ENCODE data around the gene PPM1M.

Gene PPM1M

DNA sequence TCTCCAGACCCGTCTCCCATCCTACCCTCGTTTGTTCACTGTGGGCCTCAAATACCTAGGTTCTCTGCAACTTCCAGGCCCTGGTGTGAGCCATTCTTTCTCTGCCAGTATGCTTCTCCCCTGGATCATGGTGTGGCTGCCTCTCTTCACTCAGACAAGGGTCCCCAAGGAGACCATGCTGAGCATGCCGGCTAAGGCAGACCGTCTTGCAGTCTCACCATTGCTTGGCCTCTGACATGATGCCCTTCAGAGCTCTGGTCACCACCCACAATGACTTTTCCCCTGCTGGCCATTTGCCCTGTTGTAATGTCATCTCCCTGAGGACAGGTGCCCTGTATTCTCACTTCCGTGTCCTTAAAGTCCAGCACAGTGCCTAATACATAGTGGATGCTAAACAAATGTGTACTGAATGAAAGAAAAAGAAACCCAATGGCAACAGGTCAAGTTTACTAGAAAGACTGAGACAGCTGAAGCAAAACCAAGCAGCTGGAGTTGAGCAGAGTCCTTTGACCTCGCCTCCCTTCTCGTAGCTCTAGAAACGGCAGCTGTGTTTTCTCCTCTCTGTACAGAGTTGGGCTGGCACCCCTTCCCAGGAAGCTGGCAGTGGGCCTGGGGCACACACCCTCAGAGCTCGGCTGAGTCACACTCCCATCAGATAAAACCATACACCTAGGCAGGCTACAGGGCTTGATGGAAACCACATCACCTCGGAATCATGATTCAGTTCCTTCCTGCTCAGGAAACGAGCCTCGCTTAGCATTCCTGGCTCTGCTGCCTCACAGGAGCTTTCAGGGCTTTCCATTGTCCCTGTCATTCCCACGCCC, 28.8 kb upstream of the PPM1M start:
- Histone ChIP-seq H3K9ac (ENCODE audit: low read depth in 1 of 2, low read length in 2 of 2) (peak overlapping the region; percentile 10 to 46), H3K27me3 (ENCODE audit: control insufficient read depth in 1 of 2, insufficient read depth in 2 of 2, low read length in 2 of 2) (no peaks in the 10 kb centered on the region), H3K9me3 (ENCODE audit: control insufficient read depth in 1 of 2, low read length in 2 of 2) (no peaks in the 10 kb centered on the region), H3K27ac (ENCODE audit: low read depth, low read length) (peak overlapping the region; percentile 86), H3K4me1 (ENCODE audit: control insufficient read depth in 1 of 2, insufficient read depth in 2 of 2, low read length in 2 of 2) (peaks cover 36 to 52% of the 10 kb centered on the region in 2 donors), H3K4me3 (ENCODE audit: low read depth in 1 of 2, low read length in 2 of 2) (peak overlapping the region; percentile 40 to 48), H3K36me3 (ENCODE audit: control insufficient read depth in 1 of 2, insufficient read depth in 2 of 2, low read length in 2 of 2) (peaks cover 22 to 40% of the 10 kb centered on the region in 2 donors)

DNA sequence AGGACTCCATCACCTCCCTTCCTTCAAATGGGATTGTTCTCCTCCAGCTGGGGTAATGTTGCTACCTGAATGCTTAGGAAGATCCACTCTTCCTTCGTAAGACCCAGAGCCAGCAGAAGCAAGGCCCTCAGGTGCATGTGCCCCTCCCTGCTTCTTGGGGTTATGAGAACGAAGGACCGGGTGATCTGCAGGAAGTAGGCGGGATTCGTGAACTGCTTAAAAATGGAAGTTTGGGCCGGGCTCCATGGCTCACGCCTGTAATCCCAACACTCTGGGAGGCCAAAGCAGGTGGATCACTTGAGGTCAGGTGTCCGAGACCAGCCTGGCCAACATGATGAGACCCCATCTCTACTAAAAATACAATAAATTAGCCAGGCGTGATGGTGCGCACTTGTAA, 28.2 kb upstream of the PPM1M start:
- Histone ChIP-seq H3K27ac (ENCODE audit: low read depth, low read length) (peak overlapping the region; percentile 86), H3K9me3 (ENCODE audit: control insufficient read depth in 1 of 2, low read length in 2 of 2) (no peaks in the 10 kb centered on the region), H3K27me3 (ENCODE audit: control insufficient read depth in 1 of 2, insufficient read depth in 2 of 2, low read length in 2 of 2) (no peaks in the 10 kb centered on the region), H3K9ac (ENCODE audit: low read depth in 1 of 2, low read length in 2 of 2) (peak overlapping the region; percentile 10 to 46), H3K36me3 (ENCODE audit: control insufficient read depth in 1 of 2, insufficient read depth in 2 of 2, low read length in 2 of 2) (peaks cover 17 to 34% of the 10 kb centered on the region in 2 donors), H3K4me1 (ENCODE audit: control insufficient read depth in 1 of 2, insufficient read depth in 2 of 2, low read length in 2 of 2) (peaks cover 36 to 53% of the 10 kb centered on the region in 2 donors), H3K4me3 (ENCODE audit: low read depth in 1 of 2, low read length in 2 of 2) (peak overlapping the region; percentile 40 to 48)

DNA sequence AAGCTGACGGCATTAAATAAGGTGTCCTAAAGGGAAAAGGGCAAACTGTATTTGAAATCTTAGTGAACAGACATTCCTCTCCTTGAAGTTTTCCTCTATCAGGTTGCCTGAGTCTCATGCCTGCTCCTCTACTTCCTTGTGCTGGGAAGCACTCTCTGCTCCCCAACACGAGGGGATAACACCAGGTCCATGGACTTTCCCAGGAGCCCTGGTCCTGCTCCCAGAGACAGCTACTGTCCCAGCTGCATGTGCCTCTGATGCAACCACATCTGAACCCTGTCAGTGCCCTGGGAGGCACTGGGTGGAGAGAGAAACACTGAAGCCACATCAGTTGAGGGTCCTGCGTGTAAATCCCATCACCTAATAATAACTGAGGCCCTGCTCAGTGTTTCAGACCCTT, 27.5 kb upstream of the PPM1M start:
- peak overlapping the region; percentile 86 for H3K27ac ChIP-seq (ENCODE audit: low read depth, low read length)

DNA sequence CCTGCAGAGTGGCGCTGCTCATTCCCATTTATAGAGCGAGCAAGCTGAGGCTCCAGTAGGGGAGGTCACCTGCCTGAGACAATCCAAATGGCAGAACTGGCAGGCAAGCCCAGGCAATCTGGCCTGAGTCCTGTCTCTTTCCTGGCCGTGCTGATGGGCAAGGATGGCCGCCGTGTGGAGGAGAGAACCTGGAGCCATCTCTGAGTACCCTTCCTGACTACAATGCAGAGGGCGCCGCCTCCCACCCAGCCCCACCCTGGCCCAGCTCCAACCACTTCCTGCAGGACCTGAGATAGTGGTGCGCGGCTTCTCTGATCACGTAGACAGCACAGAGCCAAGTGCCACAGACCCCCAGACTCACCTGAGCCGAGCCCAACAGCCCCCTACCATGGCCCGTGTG, 27.1 kb upstream of the PPM1M start:
- peak overlapping the region in 1 of 2 donors; percentile 47 for H3K4me3 ChIP-seq (ENCODE audit: low read depth in 1 of 2, low read length in 2 of 2)
- H3K4me1 ChIP-seq (ENCODE audit: control insufficient read depth in 1 of 2, insufficient read depth in 2 of 2, low read length in 2 of 2): peaks cover 36 to 56% of the 10 kb centered on the region in 2 donors
- H3K36me3 ChIP-seq (ENCODE audit: control insufficient read depth in 1 of 2, insufficient read depth in 2 of 2, low read length in 2 of 2): peaks cover 14 to 24% of the 10 kb centered on the region in 2 donors
- no peaks in the 10 kb centered on the region for H3K9me3 ChIP-seq (ENCODE audit: control insufficient read depth in 1 of 2, low read length in 2 of 2)
- no peaks in the 10 kb centered on the region for H3K27me3 ChIP-seq (ENCODE audit: control insufficient read depth in 1 of 2, insufficient read depth in 2 of 2, low read length in 2 of 2)
- no peak overlapping the region for H3K27ac ChIP-seq (ENCODE audit: low read depth, low read length)
- no peak overlapping the region for H3K9ac ChIP-seq (ENCODE audit: low read depth in 1 of 2, low read length in 2 of 2)

More for the DNA sequence above, 27.5 kb upstream of the PPM1M start:
- Histone ChIP-seq H3K9me3 (ENCODE audit: control insufficient read depth in 1 of 2, low read length in 2 of 2) (no peaks in the 10 kb centered on the region), H3K4me3 (ENCODE audit: low read depth in 1 of 2, low read length in 2 of 2) (peak overlapping the region in 1 of 2 donors; percentile 47), H3K36me3 (ENCODE audit: control insufficient read depth in 1 of 2, insufficient read depth in 2 of 2, low read length in 2 of 2) (peaks cover 15 to 28% of the 10 kb centered on the region in 2 donors), H3K4me1 (ENCODE audit: control insufficient read depth in 1 of 2, insufficient read depth in 2 of 2, low read length in 2 of 2) (peaks cover 36 to 56% of the 10 kb centered on the region in 2 donors), H3K27me3 (ENCODE audit: control insufficient read depth in 1 of 2, insufficient read depth in 2 of 2, low read length in 2 of 2) (no peaks in the 10 kb centered on the region), H3K9ac (ENCODE audit: low read depth in 1 of 2, low read length in 2 of 2) (no peak overlapping the region)

DNA sequence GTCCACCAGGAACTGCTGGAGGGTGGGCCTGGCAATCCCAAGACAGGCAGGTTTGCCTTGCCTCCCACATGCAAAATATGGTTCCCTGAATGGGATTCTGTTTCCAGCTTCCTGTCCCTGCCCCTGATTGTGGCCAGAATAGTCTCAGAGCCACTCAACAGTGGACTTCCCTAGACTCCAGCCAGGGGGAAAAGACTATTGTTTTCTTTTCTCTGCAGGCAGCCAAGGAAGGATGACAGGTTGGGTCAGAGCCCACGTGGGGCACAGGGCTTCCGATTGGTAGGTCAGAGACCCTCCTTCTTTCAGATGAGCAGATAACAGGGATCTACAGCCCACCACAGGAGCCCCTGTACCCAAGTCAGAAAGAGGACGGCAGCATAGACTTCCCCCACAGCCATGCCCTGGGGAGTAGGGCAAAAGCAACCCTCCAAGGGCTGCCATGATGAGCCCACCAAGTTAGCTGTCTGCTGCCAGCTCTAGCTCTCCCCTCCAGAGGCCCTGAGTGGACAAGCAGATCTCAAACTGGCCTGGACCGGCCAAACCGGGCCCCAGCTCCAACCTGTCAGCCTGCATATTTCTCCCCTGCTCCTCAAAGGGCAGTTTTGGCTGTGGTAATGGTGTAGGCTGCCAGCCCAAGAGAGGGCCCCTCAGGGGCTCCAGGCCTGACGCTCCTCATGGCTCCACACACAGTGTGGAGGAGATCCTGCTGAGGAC, 26.5 kb upstream of the PPM1M start:
- Histone ChIP-seq H3K9ac (ENCODE audit: low read depth in 1 of 2, low read length in 2 of 2) (no peak overlapping the region), H3K4me3 (ENCODE audit: low read depth in 1 of 2, low read length in 2 of 2) (no peak overlapping the region), H3K9me3 (ENCODE audit: control insufficient read depth in 1 of 2, low read length in 2 of 2) (no peaks in the 10 kb centered on the region), H3K27ac (ENCODE audit: low read depth, low read length) (no peak overlapping the region), H3K27me3 (ENCODE audit: control insufficient read depth in 1 of 2, insufficient read depth in 2 of 2, low read length in 2 of 2) (no peaks in the 10 kb centered on the region), H3K36me3 (ENCODE audit: control insufficient read depth in 1 of 2, insufficient read depth in 2 of 2, low read length in 2 of 2) (peaks cover 11 to 18% of the 10 kb centered on the region in 2 donors), H3K4me1 (ENCODE audit: control insufficient read depth in 1 of 2, insufficient read depth in 2 of 2, low read length in 2 of 2) (peaks cover 36 to 56% of the 10 kb centered on the region in 2 donors)

DNA sequence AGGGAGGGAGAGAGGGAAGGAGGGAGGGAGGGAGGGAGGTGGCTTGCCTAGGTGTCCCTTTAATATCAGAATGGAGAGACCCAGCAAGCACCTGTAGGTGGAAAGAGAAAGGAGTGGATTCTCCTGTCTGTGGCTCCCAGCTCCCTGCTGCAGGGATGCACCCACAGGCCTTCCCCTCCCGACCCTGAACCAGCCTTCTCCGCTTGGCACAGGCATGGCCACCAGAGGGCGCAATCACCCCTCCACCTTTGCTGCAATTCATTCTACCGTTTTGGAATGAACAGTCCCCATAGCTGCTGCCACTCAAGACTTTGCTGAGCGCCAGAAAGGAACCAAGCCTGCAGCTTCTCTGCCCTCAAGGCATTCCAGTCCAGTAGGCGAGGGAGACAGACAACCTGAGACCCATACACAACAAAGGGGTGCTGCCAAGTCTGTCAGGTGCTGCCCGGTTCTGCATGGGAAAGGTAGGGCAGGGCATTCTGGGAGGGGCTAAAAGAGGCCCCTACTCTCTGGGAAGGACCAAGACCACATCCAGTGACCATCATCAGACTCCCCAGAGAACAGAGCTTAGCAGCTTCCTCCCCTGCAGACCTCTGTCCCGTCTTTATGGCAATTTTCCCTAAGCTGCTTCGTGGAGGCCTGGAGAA, 25.1 kb upstream of the PPM1M start:
- Histone ChIP-seq H3K27me3 (ENCODE audit: control insufficient read depth in 1 of 2, insufficient read depth in 2 of 2, low read length in 2 of 2) (no peaks in the 10 kb centered on the region), H3K9me3 (ENCODE audit: control insufficient read depth in 1 of 2, low read length in 2 of 2) (no peaks in the 10 kb centered on the region), H3K27ac (ENCODE audit: low read depth, low read length) (no peak overlapping the region), H3K9ac (ENCODE audit: low read depth in 1 of 2, low read length in 2 of 2) (no peak overlapping the region), H3K4me3 (ENCODE audit: low read depth in 1 of 2, low read length in 2 of 2) (no peak overlapping the region), H3K4me1 (ENCODE audit: control insufficient read depth in 1 of 2, insufficient read depth in 2 of 2, low read length in 2 of 2) (peaks cover 38 to 56% of the 10 kb centered on the region in 2 donors), H3K36me3 (ENCODE audit: control insufficient read depth in 1 of 2, insufficient read depth in 2 of 2, low read length in 2 of 2) (peaks cover 0 to 4% of the 10 kb centered on the region in 2 donors)

DNA sequence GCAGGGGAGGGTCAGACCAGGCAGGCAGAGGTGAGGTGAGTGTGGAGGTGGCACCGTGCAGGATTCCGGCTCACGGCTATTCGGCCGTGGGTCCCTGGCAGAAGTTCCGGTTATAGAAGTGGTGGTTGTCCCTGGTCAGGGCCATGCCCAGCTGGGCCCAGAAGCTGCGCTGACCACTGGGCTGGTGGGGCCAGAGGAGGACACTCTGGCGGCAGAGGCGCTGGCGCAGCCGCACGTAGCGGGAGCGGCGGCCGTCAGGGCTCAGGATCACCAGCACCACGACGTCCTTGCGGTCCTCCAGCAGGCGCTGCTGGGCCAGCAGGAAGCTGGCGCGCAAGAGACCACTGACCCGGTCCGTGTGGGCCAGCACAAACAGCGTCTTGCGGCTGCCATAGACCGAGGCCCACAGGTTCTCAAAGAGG, 24.4 kb upstream of the PPM1M start:
- no peak overlapping the region for H3K9ac ChIP-seq (ENCODE audit: low read depth in 1 of 2, low read length in 2 of 2)
- no peak overlapping the region for H3K4me3 ChIP-seq (ENCODE audit: low read depth in 1 of 2, low read length in 2 of 2)
- no peak overlapping the region for H3K27ac ChIP-seq (ENCODE audit: low read depth, low read length)
- H3K9me3 ChIP-seq (ENCODE audit: control insufficient read depth in 1 of 2, low read length in 2 of 2): no peaks in the 10 kb centered on the region
- no peaks in the 10 kb centered on the region for H3K36me3 ChIP-seq (ENCODE audit: control insufficient read depth in 1 of 2, insufficient read depth in 2 of 2, low read length in 2 of 2)
- peaks cover 43 to 56% of the 10 kb centered on the region in 2 donors for H3K4me1 ChIP-seq (ENCODE audit: control insufficient read depth in 1 of 2, insufficient read depth in 2 of 2, low read length in 2 of 2)
- no peaks in the 10 kb centered on the region for H3K27me3 ChIP-seq (ENCODE audit: control insufficient read depth in 1 of 2, insufficient read depth in 2 of 2, low read length in 2 of 2)

DNA sequence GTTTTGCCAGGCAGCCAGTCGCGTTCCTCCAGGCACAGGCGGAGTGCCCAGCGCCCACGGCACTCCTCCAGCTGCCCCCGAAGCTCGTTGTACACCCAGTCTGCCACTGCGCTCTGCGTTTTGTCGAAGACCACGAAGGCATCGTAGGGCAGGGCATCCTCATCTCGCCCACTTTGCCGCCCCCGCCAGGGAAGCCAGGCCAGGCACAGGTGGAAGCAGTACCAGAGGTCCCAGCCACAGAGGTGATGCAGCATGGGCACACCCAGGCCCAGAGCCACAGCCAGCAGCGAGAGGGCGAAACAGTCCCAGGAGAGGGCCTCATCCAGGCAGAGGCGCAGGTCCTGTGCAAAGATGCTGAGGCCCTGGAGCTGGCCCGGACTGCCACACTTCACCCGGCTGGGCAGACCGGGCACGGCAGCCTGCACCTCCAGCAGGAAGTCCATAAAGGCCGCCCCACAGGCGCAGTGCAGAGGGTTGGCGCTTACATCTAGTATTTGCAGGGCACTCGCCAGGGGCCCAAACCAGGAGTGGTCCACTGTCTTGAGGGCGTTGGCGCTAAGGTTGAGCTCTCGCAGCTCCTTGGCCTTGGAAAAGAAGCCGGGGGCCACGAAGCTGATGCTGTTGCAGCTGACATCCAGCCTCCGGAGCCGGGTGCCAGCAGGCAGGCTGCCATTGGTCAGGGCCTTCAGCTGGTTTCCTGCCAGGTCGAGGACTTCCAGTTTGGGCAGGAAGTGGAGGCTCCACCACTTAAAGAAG, 23.8 kb upstream of the PPM1M start:
- Histone ChIP-seq H3K9me3 (ENCODE audit: control insufficient read depth in 1 of 2, low read length in 2 of 2) (no peaks in the 10 kb centered on the region), H3K9ac (ENCODE audit: low read depth in 1 of 2, low read length in 2 of 2) (no peak overlapping the region), H3K4me1 (ENCODE audit: control insufficient read depth in 1 of 2, insufficient read depth in 2 of 2, low read length in 2 of 2) (peaks cover 37 to 55% of the 10 kb centered on the region in 2 donors), H3K27me3 (ENCODE audit: control insufficient read depth in 1 of 2, insufficient read depth in 2 of 2, low read length in 2 of 2) (no peaks in the 10 kb centered on the region), H3K36me3 (ENCODE audit: control insufficient read depth in 1 of 2, insufficient read depth in 2 of 2, low read length in 2 of 2) (no peaks in the 10 kb centered on the region), H3K27ac (ENCODE audit: low read depth, low read length) (no peak overlapping the region), H3K4me3 (ENCODE audit: low read depth in 1 of 2, low read length in 2 of 2) (no peak overlapping the region)

DNA sequence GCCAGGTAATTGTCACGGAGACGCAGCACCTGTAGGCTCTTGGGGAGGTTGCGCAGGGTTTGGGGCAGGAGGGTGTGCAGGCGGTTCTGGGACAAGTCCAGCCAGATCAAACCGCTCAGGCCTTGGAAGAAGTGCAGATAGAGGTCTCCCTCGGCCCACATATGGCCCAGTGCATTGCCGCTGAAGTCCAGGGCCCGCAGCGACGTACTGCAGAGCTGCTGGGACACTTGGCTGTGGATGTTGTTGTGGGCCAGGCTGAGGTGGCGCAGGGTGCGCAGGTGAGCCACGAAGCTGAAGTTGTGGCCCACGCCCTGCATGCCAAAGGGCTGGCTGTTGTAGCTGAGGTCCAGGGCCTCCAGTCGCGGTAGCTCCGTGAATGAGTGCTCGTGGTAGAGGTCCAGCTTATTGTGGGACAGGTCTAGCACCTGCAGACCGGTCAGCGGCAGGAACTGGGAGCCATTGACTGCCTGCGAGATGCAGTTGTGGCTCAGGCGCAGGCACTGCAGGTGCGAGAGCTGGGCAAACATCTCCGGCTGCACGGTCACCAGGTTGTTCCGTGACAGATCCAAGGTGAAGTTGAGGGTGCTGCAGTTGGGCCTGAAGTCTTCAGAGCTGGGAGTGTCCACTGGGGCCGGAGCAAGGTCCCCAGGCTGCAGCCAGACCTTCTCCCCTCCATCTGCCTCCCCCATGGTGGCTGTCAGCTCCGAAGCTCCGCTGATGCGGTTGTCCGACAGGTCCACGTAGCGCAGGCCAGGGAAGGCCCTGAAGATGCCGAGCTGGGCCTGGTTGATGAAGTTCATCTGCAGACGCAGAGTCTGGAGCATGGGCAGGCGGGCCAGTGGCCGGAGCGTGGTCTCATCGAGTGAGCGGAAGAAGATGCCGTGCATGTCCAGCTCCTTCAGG, 23.0 kb upstream of the PPM1M start:
- Histone ChIP-seq H3K27me3 (ENCODE audit: control insufficient read depth in 1 of 2, insufficient read depth in 2 of 2, low read length in 2 of 2) (no peaks in the 10 kb centered on the region), H3K9ac (ENCODE audit: low read depth in 1 of 2, low read length in 2 of 2) (no peak overlapping the region), H3K4me3 (ENCODE audit: low read depth in 1 of 2, low read length in 2 of 2) (no peak overlapping the region), H3K4me1 (ENCODE audit: control insufficient read depth in 1 of 2, insufficient read depth in 2 of 2, low read length in 2 of 2) (peaks cover 29 to 47% of the 10 kb centered on the region in 2 donors), H3K36me3 (ENCODE audit: control insufficient read depth in 1 of 2, insufficient read depth in 2 of 2, low read length in 2 of 2) (no peaks in the 10 kb centered on the region), H3K9me3 (ENCODE audit: control insufficient read depth in 1 of 2, low read length in 2 of 2) (no peaks in the 10 kb centered on the region), H3K27ac (ENCODE audit: low read depth, low read length) (no peak overlapping the region)
